ENCODE measurements around the gene ZBTB45. TPM values are rescaled to one million over a fixed set of nuclear protein-coding genes. Genes with fewer than 3 reads are reported as not detected.

ZBTB45 gene
- total and polyA plus RNA-seq, 9 of the 15 experiments (the other 6 are each of a cell fraction or from before 2014, with no cell fraction given) = 0.08 to 16.1 (median 1.8) TPM

- TF ChIP-seq ZFP91 (CRISPR knock-in tag; IDR thresholded peaks at IDR 0.05) = no peak
- peak; percentile 61; the same call in 1 of the 2 replicates for TF ChIP-seq ZNF583 (CRISPR knock-in tag; IDR thresholded peaks at IDR 0.05)
- TF ChIP-seq CGGBP1 (CRISPR knock-in tag; IDR thresholded peaks at IDR 0.05) = peak; percentile 97
- TF ChIP-seq NR2C2 (CRISPR knock-in tag; IDR thresholded peaks at IDR 0.05) = peak; percentile 20; the same call in 1 of the 2 replicates
- TF ChIP-seq NR2C2 (tag; IDR thresholded peaks at IDR 0.05) = peak; percentile 59
- TF ChIP-seq MTA1 (IDR thresholded peaks at IDR 0.05; ENCODE audit: borderline replicate concordance) = 0 out of 2 replicates have a peak, but pooled peaks have one; percentile 44
- no peak for TF ChIP-seq NFATC3 (IDR thresholded peaks at IDR 0.05)
- 0 out of 2 replicates have a peak, but pooled peaks have one; percentile 14 for TF ChIP-seq KAT7 (CRISPR knock-in tag; IDR thresholded peaks at IDR 0.05; ENCODE audit: borderline replicate concordance)
- TF ChIP-seq ZBTB12 (CRISPR knock-in tag; IDR thresholded peaks at IDR 0.05) = peak; percentile 88
- no peak for TF ChIP-seq DEAF1 (CRISPR knock-in tag; IDR thresholded peaks at IDR 0.05)
- 0 out of 4 replicates have a peak, but pooled peaks of 1 of the 2 experiments have one; percentile 6 for TF ChIP-seq MLLT1 (IDR thresholded peaks at IDR 0.05)
- TF ChIP-seq ILF3 (IDR thresholded peaks at IDR 0.05; ENCODE audit: borderline replicate concordance) = peak; percentile 79; the same call in 1 of the 2 replicates
- no peak for TF ChIP-seq ZHX1 (conservative IDR thresholded peaks at IDR 0.05; ENCODE audit: low read length)
- TF ChIP-seq TFAM (CRISPR knock-in tag; conservative IDR thresholded peaks at IDR 0.05) = no peak
Observed at GRCh38 chr19:58543826-58544590, 24.4 kb upstream of the ZBTB45 start, which contains the start of gene TRIM28 (continued).

Data from K562 (cell line).